ENCODE measurements around the gene ETV6.
A peak's percentile ranks its signal among the peaks of the same experiment; 100 is the strongest.

Gene ETV6

GRCh38 chr12:11805680-11806079 is 156.2 kb downstream of the ETV6 start:
- peaks cover 6% of the 10 kb centered on the region for H3K4me1 Mint-ChIP-seq
- DNase-seq = no peak
- TF ChIP-seq CTCF (IDR thresholded peaks at IDR 0.05) = no peak
- no peak overlapping the region for H3K4me3 Mint-ChIP-seq
- H3K27me3 Mint-ChIP-seq (ENCODE audit: low read depth, poor library complexity) = peaks cover 8% of the 10 kb centered on the region
- H3K27ac Mint-ChIP-seq = no peak overlapping the region
- H3K9me3 Mint-ChIP-seq = no peaks in the 10 kb centered on the region
- peaks cover 21% of the 10 kb centered on the region for H3K36me3 Mint-ChIP-seq (ENCODE audit: low read depth)

GRCh38 chr12:11807458-11807857 is 158.0 kb downstream of the ETV6 start:
- H3K4me3 Mint-ChIP-seq = no peak overlapping the region
- H3K9me3 Mint-ChIP-seq = no peaks in the 10 kb centered on the region
- H3K27ac Mint-ChIP-seq = no peak overlapping the region
- peaks cover 6% of the 10 kb centered on the region for H3K27me3 Mint-ChIP-seq (ENCODE audit: low read depth, poor library complexity)
- H3K36me3 Mint-ChIP-seq (ENCODE audit: low read depth) = peaks cover 18% of the 10 kb centered on the region
- no peak for TF ChIP-seq CTCF (IDR thresholded peaks at IDR 0.05)
- DNase-seq = no peak
- peaks cover 24% of the 10 kb centered on the region for H3K4me1 Mint-ChIP-seq

GRCh38 chr12:11808931-11809330 is 159.5 kb downstream of the ETV6 start:
- peaks cover 6% of the 10 kb centered on the region for H3K27me3 Mint-ChIP-seq (ENCODE audit: low read depth, poor library complexity)
- TF ChIP-seq CTCF (IDR thresholded peaks at IDR 0.05) = no peak
- peaks cover 17% of the 10 kb centered on the region for H3K36me3 Mint-ChIP-seq (ENCODE audit: low read depth)
- H3K4me3 Mint-ChIP-seq = no peak overlapping the region
- H3K27ac Mint-ChIP-seq = no peak overlapping the region
- no peaks in the 10 kb centered on the region for H3K9me3 Mint-ChIP-seq
- DNase-seq = no peak
- peaks cover 39% of the 10 kb centered on the region for H3K4me1 Mint-ChIP-seq

GRCh38 chr12:11810206-11810545 is 160.7 kb downstream of the ETV6 start:
- peaks cover 4% of the 10 kb centered on the region for H3K27me3 Mint-ChIP-seq (ENCODE audit: low read depth, poor library complexity)
- H3K4me1 Mint-ChIP-seq = peaks cover 51% of the 10 kb centered on the region
- H3K9me3 Mint-ChIP-seq = no peaks in the 10 kb centered on the region
- TF ChIP-seq CTCF (IDR thresholded peaks at IDR 0.05) = no peak
- H3K36me3 Mint-ChIP-seq (ENCODE audit: low read depth) = peaks cover 12% of the 10 kb centered on the region
- H3K27ac Mint-ChIP-seq = no peak overlapping the region
- DNase-seq = no peak
- no peak overlapping the region for H3K4me3 Mint-ChIP-seq

GRCh38 chr12:11811008-11811407 is 161.5 kb downstream of the ETV6 start:
- TF ChIP-seq CTCF (IDR thresholded peaks at IDR 0.05) = no peak
- peaks cover 53% of the 10 kb centered on the region for H3K4me1 Mint-ChIP-seq
- peaks cover 4% of the 10 kb centered on the region for H3K27me3 Mint-ChIP-seq (ENCODE audit: low read depth, poor library complexity)
- H3K9me3 Mint-ChIP-seq = no peaks in the 10 kb centered on the region
- no peak overlapping the region for H3K4me3 Mint-ChIP-seq
- H3K36me3 Mint-ChIP-seq (ENCODE audit: low read depth) = peaks cover 12% of the 10 kb centered on the region
- no peak for DNase-seq
- H3K27ac Mint-ChIP-seq = peak overlapping the region; percentile 49

GRCh38 chr12:11812241-11812585 is 162.7 kb downstream of the ETV6 start:
- TF ChIP-seq CTCF (IDR thresholded peaks at IDR 0.05) = no peak
- Mint-ChIP-seq H3K4me1 (peaks cover 53% of the 10 kb centered on the region), H3K27me3 (ENCODE audit: low read depth, poor library complexity) (peaks cover 4% of the 10 kb centered on the region), H3K9me3 (no peaks in the 10 kb centered on the region), H3K4me3 (peak overlapping the region; percentile 75), H3K36me3 (ENCODE audit: low read depth) (peaks cover 12% of the 10 kb centered on the region), H3K27ac (peak overlapping the region; percentile 95)
- DNase-seq = no peak
